Bronchial epithelial cell (primary cell): ENCODE measurements around the gene SEPTIN10. TPM values are rescaled to one million over a fixed set of nuclear protein-coding genes. Genes with fewer than 3 reads are reported as not detected.
A peak's percentile ranks its signal among the peaks of the same experiment; 100 is the strongest.
"Not testable (repeated sequence)": the region's sequence is repeated elsewhere in the genome, so short reads cannot be mapped to it uniquely, and the experiment has no call there.

Experiments
- DNase-seq: peaks from one replicate; pipeline ENCODE4 v3.0.0-alpha.2; 2010; ENCODE audit warnings: low read depth
- FAIRE-seq: peaks from 2 replicates; lab custom pipeline; 2011; peaks lifted over from hg19 to GRCh38; lab: Jason Lieb, UNC
- H3K27me3 ChIP-seq: 2 replicates; pipeline ENCODE4 v1.5.1; 2011; ENCODE audit warnings: low read length; ENCODE audit not compliant: control insufficient read depth, insufficient read depth
- H3K36me3 ChIP-seq: 2 replicates; pipeline ENCODE4 v1.5.1; 2011; ENCODE audit warnings: low read length; ENCODE audit not compliant: control insufficient read depth, insufficient read depth
- H3K4me3 ChIP-seq: 2 replicates; pipeline ENCODE4 v1.5.1; 2011; ENCODE audit warnings: mild to moderate bottlenecking, low read depth, low read length, control low read depth
- total RNA-seq: library from RNA; depleted of rRNA; stranded (reverse); fragments of >200 nt; gene quantifications from 2 replicates; pipeline ENCODE4 v1.2.1, GENCODE V29; 2014
- TF ChIP-seq, protein P1 (sequence below): IDR thresholded peaks from 2 replicates; pipeline ENCODE4 v1.5.1; 2011; ENCODE audit warnings: mild to moderate bottlenecking, moderate library complexity, low read length, control low read depth, inconsistent platforms; ENCODE audit not compliant: insufficient read depth, severe bottlenecking

Gene SEPTIN10
- total RNA-seq, 1 donor from 2014 or later, result 62.4 TPM

GRCh38 chr2:109629867-109630266, 16.1 kb upstream of the SEPTIN10 start:
- FAIRE-seq, result no peak
- TF ChIP-seq, protein P1, sequence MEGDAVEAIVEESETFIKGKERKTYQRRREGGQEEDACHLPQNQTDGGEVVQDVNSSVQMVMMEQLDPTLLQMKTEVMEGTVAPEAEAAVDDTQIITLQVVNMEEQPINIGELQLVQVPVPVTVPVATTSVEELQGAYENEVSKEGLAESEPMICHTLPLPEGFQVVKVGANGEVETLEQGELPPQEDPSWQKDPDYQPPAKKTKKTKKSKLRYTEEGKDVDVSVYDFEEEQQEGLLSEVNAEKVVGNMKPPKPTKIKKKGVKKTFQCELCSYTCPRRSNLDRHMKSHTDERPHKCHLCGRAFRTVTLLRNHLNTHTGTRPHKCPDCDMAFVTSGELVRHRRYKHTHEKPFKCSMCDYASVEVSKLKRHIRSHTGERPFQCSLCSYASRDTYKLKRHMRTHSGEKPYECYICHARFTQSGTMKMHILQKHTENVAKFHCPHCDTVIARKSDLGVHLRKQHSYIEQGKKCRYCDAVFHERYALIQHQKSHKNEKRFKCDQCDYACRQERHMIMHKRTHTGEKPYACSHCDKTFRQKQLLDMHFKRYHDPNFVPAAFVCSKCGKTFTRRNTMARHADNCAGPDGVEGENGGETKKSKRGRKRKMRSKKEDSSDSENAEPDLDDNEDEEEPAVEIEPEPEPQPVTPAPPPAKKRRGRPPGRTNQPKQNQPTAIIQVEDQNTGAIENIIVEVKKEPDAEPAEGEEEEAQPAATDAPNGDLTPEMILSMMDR, result no peak
- Histone ChIP-seq H3K36me3 (no peaks in the 10 kb centered on the region), H3K4me3 (no peak overlapping the region), H3K27me3 (no peaks in the 10 kb centered on the region)
- peak; percentile 44 for DNase-seq

DNA sequence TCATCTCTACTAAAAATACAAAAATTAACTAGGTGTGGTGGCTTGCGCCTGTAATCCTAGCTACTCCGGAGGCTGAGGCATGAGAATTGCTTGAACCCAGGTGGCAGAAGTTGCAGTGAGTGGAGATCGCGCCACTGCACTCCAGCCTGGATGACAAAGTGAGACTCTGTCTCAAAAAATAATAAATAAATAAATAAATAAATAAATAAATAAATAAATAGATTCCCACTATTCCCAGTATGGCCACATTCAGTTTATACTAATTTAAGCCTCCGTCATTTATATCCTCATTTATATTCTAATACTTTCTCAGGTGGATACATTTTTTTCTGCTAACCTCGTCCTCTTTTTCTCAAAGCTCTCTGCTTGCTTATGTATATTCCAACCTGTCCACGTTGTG, 14.6 kb upstream of the SEPTIN10 start:
- FAIRE-seq, H3K4me3 ChIP-seq, H3K27me3 ChIP-seq, H3K36me3 ChIP-seq, DNase-seq: not testable (repeated sequence)

GRCh38 chr2:109624339-109624738, 10.6 kb upstream of the SEPTIN10 start:
- TF ChIP-seq, protein P1, result no peak
- Histone ChIP-seq H3K36me3 (no peaks in the 10 kb centered on the region), H3K27me3 (no peaks in the 10 kb centered on the region), H3K4me3 (no peak overlapping the region)
- DNase-seq (no peak), FAIRE-seq (no peak)

DNA sequence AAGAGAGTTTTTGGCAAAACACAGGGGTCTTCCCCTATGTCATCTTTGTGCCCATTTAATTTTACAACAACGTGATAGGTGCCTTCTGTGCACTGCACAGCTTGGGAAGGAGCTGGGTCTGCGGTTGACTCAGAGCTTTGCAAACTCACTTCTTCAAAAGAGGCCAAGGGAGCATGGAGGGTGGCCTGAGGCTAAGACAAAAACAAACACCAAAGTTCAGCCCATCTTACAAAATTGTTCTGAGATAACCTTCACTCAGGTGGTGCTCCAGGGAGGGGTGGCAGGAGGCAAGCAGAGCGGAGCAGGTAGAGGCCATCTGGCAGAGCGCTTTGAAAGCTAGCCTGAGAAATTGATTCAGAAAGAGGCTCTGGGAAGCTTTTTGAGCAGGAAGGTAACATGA, 10.2 kb upstream of the SEPTIN10 start:
- Histone ChIP-seq H3K4me3 (no peak overlapping the region), H3K36me3 (no peaks in the 10 kb centered on the region), H3K27me3 (no peaks in the 10 kb centered on the region)
- FAIRE-seq (no peak), DNase-seq (no peak)
- TF ChIP-seq, protein P1, result no peak

DNA sequence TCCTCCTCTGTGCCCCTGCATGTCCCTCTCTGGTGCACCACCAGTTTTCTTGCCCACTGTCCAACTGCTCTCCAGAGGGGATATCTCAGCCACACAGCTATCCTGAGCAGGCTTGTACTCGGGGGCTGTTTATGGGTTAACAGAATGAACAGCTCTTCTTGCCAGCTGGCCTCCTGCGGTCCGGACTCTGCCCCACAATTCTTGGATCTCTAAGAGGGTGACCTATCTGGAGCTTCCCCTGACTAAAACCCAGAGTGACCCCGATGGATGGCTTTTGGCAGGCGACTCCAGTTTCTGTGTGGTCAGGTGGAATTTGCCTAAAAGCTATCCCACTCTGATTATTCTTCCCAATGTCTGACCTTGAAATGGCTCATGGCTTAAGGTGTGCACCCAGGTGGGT, 9.5 kb upstream of the SEPTIN10 start:
- H3K27me3 ChIP-seq, result no peaks in the 10 kb centered on the region
- TF ChIP-seq, protein P1, result no peak
- FAIRE-seq (peak; percentile 7), DNase-seq (no peak)
- no peaks in the 10 kb centered on the region for H3K36me3 ChIP-seq
- no peak overlapping the region for H3K4me3 ChIP-seq

DNA sequence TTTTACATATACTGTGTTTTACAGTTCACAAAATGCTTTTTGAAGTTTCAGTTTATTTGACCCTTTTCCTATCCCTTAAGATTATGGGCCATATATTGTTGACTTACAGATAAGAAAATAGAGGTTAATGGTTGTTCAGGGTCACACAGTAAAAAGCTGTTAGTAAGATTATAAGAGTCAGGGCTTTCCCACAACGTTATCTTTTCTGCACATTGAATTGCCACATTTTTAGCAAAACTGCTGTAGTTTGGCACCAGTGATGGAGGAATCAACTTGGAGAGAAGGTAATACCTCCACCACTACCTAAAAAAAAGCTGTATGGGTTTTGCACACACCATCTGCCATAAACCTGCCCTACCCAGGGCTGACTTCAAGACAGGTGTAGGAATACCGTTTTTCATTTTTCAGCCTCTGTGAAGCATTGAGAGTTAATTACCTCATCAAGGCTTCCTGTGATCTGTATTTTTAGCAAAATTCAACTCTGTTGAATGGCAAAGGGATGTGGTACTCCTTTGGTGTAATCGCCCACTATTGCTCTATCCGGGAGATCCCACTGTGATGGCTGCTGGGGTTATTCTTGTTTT, 5.4 kb upstream of the SEPTIN10 start:
- Histone ChIP-seq H3K27me3 (no peaks in the 10 kb centered on the region), H3K36me3 (no peaks in the 10 kb centered on the region), H3K4me3 (no peak overlapping the region)
- FAIRE-seq, result no peak
- TF ChIP-seq, protein P1, result no peak
- DNase-seq, result no peak
